Activated CD4-positive, alpha-beta T cell treated with anti-CD3 and anti-CD28 coated beads, Interleukin-2, amount 50 U/mL, for 48 hours (primary cell): ENCODE results near the gene CSNK1D.
"Not testable (repeated sequence)": the region's sequence is repeated elsewhere in the genome, so short reads cannot be mapped to it uniquely, and the experiment has no call there.

ENCODE experiments used
- DNase-seq, 2 experiments: peaks; one replicate each; pipeline ENCODE4 v3.0.0-alpha.2; 2020

CSNK1D gene

GRCh38 chr17:82212331-82213250, 60.9 kb downstream of the CSNK1D start, which contains the start of gene CCDC57:
CCDC57 (minus strand) TSS chr17:82212842; CDS start chr17:82201944, 10,898 bp downstream.
- peak; percentile 78 to 82 for DNase-seq

GRCh38 chr17:82210655-82211054, 62.8 kb downstream of the CSNK1D start:
- DNase-seq: not testable (repeated sequence)

GRCh38 chr17:82205720-82206508, 67.6 kb downstream of the CSNK1D start:
- peak; percentile 80 to 86 for DNase-seq

- DNase-seq: peak; percentile 37 to 57
Measured at GRCh38 chr17:82204831-82205719, 68.4 kb downstream of the CSNK1D start.

GRCh38 chr17:82203920-82204319, 69.6 kb downstream of the CSNK1D start:
- no peak for DNase-seq

GRCh38 chr17:82202981-82203380, 70.5 kb downstream of the CSNK1D start:
- peak in 1 of 2 experiments; percentile 40 for DNase-seq

- no peak for DNase-seq
Measured at GRCh38 chr17:82201498-82201910, 72.0 kb downstream of the CSNK1D start.

- DNase-seq: peak; percentile 51 to 67
Measured at GRCh38 chr17:82200743-82201497, 72.6 kb downstream of the CSNK1D start.

GRCh38 chr17:82200135-82200534, 73.4 kb downstream of the CSNK1D start:
- no peak for DNase-seq

- DNase-seq: no peak
Measured at GRCh38 chr17:82199496-82199895, 74.0 kb downstream of the CSNK1D start.

GRCh38 chr17:82198092-82198491, 75.4 kb downstream of the CSNK1D start:
- DNase-seq: peak in 1 of 2 experiments; percentile 18

GRCh38 chr17:82195675-82196672, 77.5 kb downstream of the CSNK1D start:
- no peak for DNase-seq

- DNase-seq: no peak
Measured at GRCh38 chr17:82194765-82195164, 78.7 kb downstream of the CSNK1D start.

- DNase-seq: no peak
Measured at GRCh38 chr17:82193520-82194220, 79.8 kb downstream of the CSNK1D start.

GRCh38 chr17:82193050-82193449, 80.5 kb downstream of the CSNK1D start:
- DNase-seq: not testable (repeated sequence)
